Measurements from ENCODE around the gene EDEM1.
A peak's percentile ranks its signal among the peaks of the same experiment; 100 is the strongest.
"Not testable (repeated sequence)": the region's sequence is repeated elsewhere in the genome, so short reads cannot be mapped to it uniquely, and the experiment has no call there.

Gene EDEM1

GRCh38 chr3:5187156-5187919 lies at the start of gene EDEM1:
EDEM1 (plus strand) TSS chr3:5187707; CDS start chr3:5187806, 99 bp downstream.
- peak; percentile 83 to 94 (median 86) for DNase-seq

- no peak for DNase-seq
These were observed 49.1 kb upstream of the EDEM1 start for GRCh38 chr3:5138214-5138981.

GRCh38 chr3:5140230-5140621 lies 47.3 kb upstream of the EDEM1 start:
- DNase-seq = no peak

GRCh38 chr3:5140839-5141238 lies 46.7 kb upstream of the EDEM1 start:
- no peak for DNase-seq

GRCh38 chr3:5141760-5142159 lies 45.7 kb upstream of the EDEM1 start:
- no peak for DNase-seq

- DNase-seq = no peak
These were observed 44.0 kb upstream of the EDEM1 start for GRCh38 chr3:5143464-5143863.

- no peak for DNase-seq
These were observed 43.1 kb upstream of the EDEM1 start for GRCh38 chr3:5144316-5144994.

GRCh38 chr3:5145120-5145519 lies 42.4 kb upstream of the EDEM1 start:
- no peak for DNase-seq

GRCh38 chr3:5147152-5147551 lies 40.4 kb upstream of the EDEM1 start:
- DNase-seq = not testable (repeated sequence)

GRCh38 chr3:5149306-5149880 lies 38.1 kb upstream of the EDEM1 start:
- no peak for DNase-seq

GRCh38 chr3:5151586-5151985 lies 35.9 kb upstream of the EDEM1 start:
- DNase-seq = no peak

- no peak for DNase-seq
These were observed 34.4 kb upstream of the EDEM1 start for GRCh38 chr3:5153074-5153473.

GRCh38 chr3:5155241-5155640 lies 32.3 kb upstream of the EDEM1 start:
- no peak for DNase-seq

GRCh38 chr3:5160321-5160720 lies 27.2 kb upstream of the EDEM1 start:
- no peak for DNase-seq

- no peak for DNase-seq
These were observed 26.3 kb upstream of the EDEM1 start for GRCh38 chr3:5160940-5161858.

GRCh38 chr3:5162102-5162501 lies 25.4 kb upstream of the EDEM1 start:
- DNase-seq = no peak

- DNase-seq = no peak
These were observed 21.8 kb upstream of the EDEM1 start for GRCh38 chr3:5165698-5166097.

GRCh38 chr3:5166846-5167245 lies 20.7 kb upstream of the EDEM1 start:
- no peak for DNase-seq

GRCh38 chr3:5168110-5168509 lies 19.4 kb upstream of the EDEM1 start:
- DNase-seq = no peak

GRCh38 chr3:5169807-5170206 lies 17.7 kb upstream of the EDEM1 start:
- DNase-seq = no peak

- DNase-seq = no peak
These were observed 16.5 kb upstream of the EDEM1 start for GRCh38 chr3:5170975-5171374.

GRCh38 chr3:5172018-5172417 lies 15.5 kb upstream of the EDEM1 start:
- DNase-seq = no peak
